ENCODE results near the gene FUT4. TPM values are rescaled to one million over a fixed set of nuclear protein-coding genes. Genes with fewer than 3 reads are reported as not detected.
A peak's percentile ranks its signal among the peaks of the same experiment; 100 is the strongest.

The FUT4 gene
- total and polyA plus RNA-seq, 10 of the 15 experiments (the other 5 are each of a cell fraction or from before 2014, with no cell fraction given), result 0.68 to 9.1 (median 2.3) TPM

DNA sequence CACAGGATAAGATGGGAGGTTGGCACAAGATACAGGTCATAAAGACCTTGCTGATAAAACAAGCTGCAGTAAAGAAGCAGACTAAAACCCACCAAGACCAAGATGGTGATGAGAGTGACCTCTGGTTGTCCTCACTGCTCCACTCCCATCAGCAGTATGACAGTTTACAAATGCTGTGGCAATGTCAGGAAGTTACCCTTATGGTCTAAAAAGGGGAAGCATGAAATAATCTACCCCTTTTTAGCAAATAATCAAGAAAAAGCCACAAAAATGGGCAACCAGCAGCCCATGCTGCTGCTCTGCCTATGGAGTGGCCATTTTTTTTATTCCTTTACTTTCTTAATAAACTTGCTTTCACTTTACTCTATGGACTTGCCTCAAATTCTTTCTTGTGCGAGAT lies 14.7 kb downstream of the FUT4 start:
- Histone ChIP-seq H3K9me3 (replicated peaks; ENCODE audit: control insufficient read depth, insufficient read depth, low read length) (no peaks in the 10 kb centered on the region), H2AFZ (ENCODE audit: control insufficient read depth, low read depth, low read length) (0 out of 2 replicates have a peak overlapping the region, but pooled peaks have one; percentile 21)
- SMC1A ChIA-PET (ENCODE audit: uncharacterized antibody, unreplicated experiment), result interaction anchor here (0.5 to 1.5 kb wide), 7 partner anchors 11 to 179 kb away, joined by 3 to 8 read pairs (median 4); no protein-coding TSS in a partner anchor

More for the DNA sequence above, 14.7 kb downstream of the FUT4 start:
- in situ Hi-C loops (cut with MboI), result no loop called here
- no peaks in the 10 kb centered on the region for H3K79me2 ChIP-seq (ENCODE audit: control insufficient read depth, insufficient read depth, low read length)
- FAIRE-seq (no peak), DNase-seq (ENCODE audit: low read depth, low spot score) (no peak), ATAC-seq (peak; percentile 84)
- H3K4me3 ChIP-seq, result no peak overlapping the region
- ChIA-PET CTCF (interaction anchor here (0.8 to 1.1 kb wide), 3 partner anchors 10 to 38 kb away, joined by 3 to 6 read pairs (median 3); no protein-coding TSS in a partner anchor), POLR2A (interaction anchor here (0.8 to 0.9 kb wide), 2 partner anchors 25 to 44 kb away, joined by 3 to 4 read pairs; no protein-coding TSS in a partner anchor), RAD21 (ENCODE audit: unreplicated experiment) (interaction anchor here (0.9 to 1.4 kb wide), 6 partner anchors 9 to 45 kb away, joined by 3 to 8 read pairs (median 4); no protein-coding TSS in a partner anchor)
- no TSS peak for BruUV-seq (replicated peaks)
- H3K9ac ChIP-seq (ENCODE audit: control insufficient read depth, insufficient read depth, low read length), result no peak overlapping the region
- H3K4me2 ChIP-seq (ENCODE audit: control insufficient read depth, insufficient read depth), result no peak overlapping the region
- TF ChIP-seq IKZF2 (IDR thresholded peaks at IDR 0.05) (peak; percentile 33 to 42; a peak in 2 of 4 replicates), SMAD5 (IDR thresholded peaks at IDR 0.05; ENCODE audit: low read depth) (no peak), ZNF24 (IDR thresholded peaks at IDR 0.05) (no peak), MTA2 (IDR thresholded peaks at IDR 0.05; ENCODE audit: low read depth) (peak; percentile 48; the same call in 1 of the 2 replicates), ATF7 (IDR thresholded peaks at IDR 0.05; ENCODE audit: low read depth) (peak; percentile 38; the same call in 1 of the 2 replicates), ZNF207 (IDR thresholded peaks at IDR 0.05; ENCODE audit: borderline replicate concordance) (no peak), NR2F1 (conservative IDR thresholded peaks at IDR 0.05) (0 out of 2 replicates have a peak, but pooled peaks have one; percentile 20), IKZF1 (conservative IDR thresholded peaks at IDR 0.05) (0 out of 2 replicates have a peak, but pooled peaks have one; percentile 34)
- TF ChIP-seq, protein P1, sequence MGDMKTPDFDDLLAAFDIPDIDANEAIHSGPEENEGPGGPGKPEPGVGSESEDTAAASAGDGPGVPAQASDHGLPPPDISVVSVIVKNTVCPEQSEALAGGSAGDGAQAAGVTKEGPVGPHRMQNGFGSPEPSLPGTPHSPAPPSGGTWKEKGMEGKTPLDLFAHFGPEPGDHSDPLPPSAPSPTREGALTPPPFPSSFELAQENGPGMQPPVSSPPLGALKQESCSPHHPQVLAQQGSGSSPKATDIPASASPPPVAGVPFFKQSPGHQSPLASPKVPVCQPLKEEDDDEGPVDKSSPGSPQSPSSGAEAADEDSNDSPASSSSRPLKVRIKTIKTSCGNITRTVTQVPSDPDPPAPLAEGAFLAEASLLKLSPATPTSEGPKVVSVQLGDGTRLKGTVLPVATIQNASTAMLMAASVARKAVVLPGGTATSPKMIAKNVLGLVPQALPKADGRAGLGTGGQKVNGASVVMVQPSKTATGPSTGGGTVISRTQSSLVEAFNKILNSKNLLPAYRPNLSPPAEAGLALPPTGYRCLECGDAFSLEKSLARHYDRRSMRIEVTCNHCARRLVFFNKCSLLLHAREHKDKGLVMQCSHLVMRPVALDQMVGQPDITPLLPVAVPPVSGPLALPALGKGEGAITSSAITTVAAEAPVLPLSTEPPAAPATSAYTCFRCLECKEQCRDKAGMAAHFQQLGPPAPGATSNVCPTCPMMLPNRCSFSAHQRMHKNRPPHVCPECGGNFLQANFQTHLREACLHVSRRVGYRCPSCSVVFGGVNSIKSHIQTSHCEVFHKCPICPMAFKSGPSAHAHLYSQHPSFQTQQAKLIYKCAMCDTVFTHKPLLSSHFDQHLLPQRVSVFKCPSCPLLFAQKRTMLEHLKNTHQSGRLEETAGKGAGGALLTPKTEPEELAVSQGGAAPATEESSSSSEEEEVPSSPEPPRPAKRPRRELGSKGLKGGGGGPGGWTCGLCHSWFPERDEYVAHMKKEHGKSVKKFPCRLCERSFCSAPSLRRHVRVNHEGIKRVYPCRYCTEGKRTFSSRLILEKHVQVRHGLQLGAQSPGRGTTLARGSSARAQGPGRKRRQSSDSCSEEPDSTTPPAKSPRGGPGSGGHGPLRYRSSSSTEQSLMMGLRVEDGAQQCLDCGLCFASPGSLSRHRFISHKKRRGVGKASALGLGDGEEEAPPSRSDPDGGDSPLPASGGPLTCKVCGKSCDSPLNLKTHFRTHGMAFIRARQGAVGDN (IDR thresholded peaks at IDR 0.05), result peak; percentile 80
- TF ChIP-seq, protein P2, sequence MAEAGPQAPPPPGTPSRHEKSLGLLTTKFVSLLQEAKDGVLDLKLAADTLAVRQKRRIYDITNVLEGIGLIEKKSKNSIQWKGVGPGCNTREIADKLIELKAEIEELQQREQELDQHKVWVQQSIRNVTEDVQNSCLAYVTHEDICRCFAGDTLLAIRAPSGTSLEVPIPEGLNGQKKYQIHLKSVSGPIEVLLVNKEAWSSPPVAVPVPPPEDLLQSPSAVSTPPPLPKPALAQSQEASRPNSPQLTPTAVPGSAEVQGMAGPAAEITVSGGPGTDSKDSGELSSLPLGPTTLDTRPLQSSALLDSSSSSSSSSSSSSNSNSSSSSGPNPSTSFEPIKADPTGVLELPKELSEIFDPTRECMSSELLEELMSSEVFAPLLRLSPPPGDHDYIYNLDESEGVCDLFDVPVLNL (IDR thresholded peaks at IDR 0.05; ENCODE audit: low read depth, low read length), result no peak
- TF ChIP-seq, protein P3, sequence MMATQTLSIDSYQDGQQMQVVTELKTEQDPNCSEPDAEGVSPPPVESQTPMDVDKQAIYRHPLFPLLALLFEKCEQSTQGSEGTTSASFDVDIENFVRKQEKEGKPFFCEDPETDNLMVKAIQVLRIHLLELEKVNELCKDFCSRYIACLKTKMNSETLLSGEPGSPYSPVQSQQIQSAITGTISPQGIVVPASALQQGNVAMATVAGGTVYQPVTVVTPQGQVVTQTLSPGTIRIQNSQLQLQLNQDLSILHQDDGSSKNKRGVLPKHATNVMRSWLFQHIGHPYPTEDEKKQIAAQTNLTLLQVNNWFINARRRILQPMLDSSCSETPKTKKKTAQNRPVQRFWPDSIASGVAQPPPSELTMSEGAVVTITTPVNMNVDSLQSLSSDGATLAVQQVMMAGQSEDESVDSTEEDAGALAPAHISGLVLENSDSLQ (IDR thresholded peaks at IDR 0.05), result peak; percentile 12; the same call in 1 of the 2 replicates
- TF ChIP-seq, protein P4, sequence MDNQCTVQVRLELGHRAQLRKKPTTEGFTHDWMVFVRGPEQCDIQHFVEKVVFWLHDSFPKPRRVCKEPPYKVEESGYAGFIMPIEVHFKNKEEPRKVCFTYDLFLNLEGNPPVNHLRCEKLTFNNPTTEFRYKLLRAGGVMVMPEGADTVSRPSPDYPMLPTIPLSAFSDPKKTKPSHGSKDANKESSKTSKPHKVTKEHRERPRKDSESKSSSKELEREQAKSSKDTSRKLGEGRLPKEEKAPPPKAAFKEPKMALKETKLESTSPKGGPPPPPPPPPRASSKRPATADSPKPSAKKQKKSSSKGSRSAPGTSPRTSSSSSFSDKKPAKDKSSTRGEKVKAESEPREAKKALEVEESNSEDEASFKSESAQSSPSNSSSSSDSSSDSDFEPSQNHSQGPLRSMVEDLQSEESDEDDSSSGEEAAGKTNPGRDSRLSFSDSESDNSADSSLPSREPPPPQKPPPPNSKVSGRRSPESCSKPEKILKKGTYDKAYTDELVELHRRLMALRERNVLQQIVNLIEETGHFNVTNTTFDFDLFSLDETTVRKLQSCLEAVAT (IDR thresholded peaks at IDR 0.05), result 0 out of 2 replicates have a peak, but pooled peaks have one; percentile 17
- no peak overlapping the region for H3K27ac ChIP-seq (ENCODE audit: control insufficient read depth, insufficient read depth)
- no peaks in the 10 kb centered on the region for H3K36me3 ChIP-seq (ENCODE audit: control insufficient read depth in 2 of 2, insufficient read depth in 2 of 2, low read length in 1 of 2)
- WGBS (ENCODE audit: insufficient coverage, insufficient replicate concordance, low lambda C conversion rate, missing lambda C conversion rate), result 86% methylated on average over 1 of the region's 1 CpG
- H3K27me3 ChIP-seq (replicated peaks in 1 of 2; ENCODE audit: control insufficient read depth in 2 of 2, insufficient read depth in 2 of 2, low read length in 1 of 2), result no peaks in the 10 kb centered on the region
- H4K20me1 ChIP-seq (ENCODE audit: control insufficient read depth, insufficient read depth), result no peaks in the 10 kb centered on the region
- H3K4me1 ChIP-seq (ENCODE audit: control insufficient read depth, insufficient read depth, low read length), result no peaks in the 10 kb centered on the region
- intact Hi-C loops (cut with micrococcal nuclease; ENCODE audit: unreplicated experiment), result no loop called here
